Measurements from ENCODE around the gene OSTM1.

- TF ChIP-seq CTCF (conservative IDR thresholded peaks at IDR 0.05; ENCODE audit: low read depth, low read length) (no peak), EZH2 (IDR thresholded peaks at IDR 0.05; ENCODE audit: borderline replicate concordance, low read depth, low read length, poor library complexity, severe bottlenecking) (no peak)
These were observed 23.3 kb upstream of the OSTM1 start for GRCh38 chr6:108097882-108098281.

Data from A673 (cell line).